Subcutaneous adipose tissue (tissue), 4 donors: ENCODE results near the gene RXRA. TPM values are rescaled to one million over a fixed set of nuclear protein-coding genes. Genes with fewer than 3 reads are reported as not detected.

Experiments used
- CTCF ChIP-seq: fragments of 450-650 bp; IDR thresholded peaks from one replicate; pipeline ENCODE4 v1.5.1; 2016; ENCODE audit warnings: low read depth, mild to moderate bottlenecking, control low read depth, antibody characterized with exemption, moderate library complexity
- total RNA-seq, 4 donors: library from RNA; depleted of rRNA; stranded (reverse); fragments of >200 nt; gene quantifications; one replicate each; pipeline ENCODE4 v1.1.0, GENCODE V29; 2016

Gene RXRA
- 100 to 1,000 TPM in 1 of 4 donors, 10 to 100 TPM in 3; 39.1 to 141 (median 53.6) TPM for total RNA-seq

GRCh38 chr9:134325813-134326723 lies at the start of gene RXRA:
Gene RXRA, plus strand, starts transcription at chr9:134326455. Its CDS starts 177 bp downstream, at chr9:134326632.
- no peak for TF ChIP-seq CTCF

- TF ChIP-seq CTCF, result no peak
These were observed 48.0 kb upstream of the RXRA start for GRCh38 chr9:134278286-134278685.

- TF ChIP-seq CTCF, result no peak
These were observed 47.1 kb upstream of the RXRA start for GRCh38 chr9:134278974-134279640.

- no peak for TF ChIP-seq CTCF
These were observed 44.1 kb upstream of the RXRA start for GRCh38 chr9:134282138-134282650.

GRCh38 chr9:134283111-134283515 lies 43.1 kb upstream of the RXRA start:
- TF ChIP-seq CTCF, result no peak

- TF ChIP-seq CTCF, result no peak
These were observed 42.5 kb upstream of the RXRA start for GRCh38 chr9:134283692-134284265.

GRCh38 chr9:134284273-134284672 lies 42.0 kb upstream of the RXRA start:
- TF ChIP-seq CTCF, result no peak
